Measurements from ENCODE around the gene CSNK1G3. TPM values are rescaled to one million over a fixed set of nuclear protein-coding genes. Genes with fewer than 3 reads are reported as not detected.

Gene CSNK1G3
- total and polyA plus RNA-seq, 2 of the 4 experiments (the other 2 are of a cell fraction): 16.4 to 26.2 TPM

GRCh38 chr5:123557907-123558306 lies 45.9 kb downstream of the CSNK1G3 start:
- Histone ChIP-seq H4K91ac (ENCODE audit: insufficient read depth, low read depth, low read length) (no peak overlapping the region), H2BK20ac (ENCODE audit: low read depth, low read length) (no peak overlapping the region), H4K8ac (ENCODE audit: low read depth in 2 of 2, low read length in 2 of 2) (no peak overlapping the region), H3K9me1 (ENCODE audit: insufficient read depth, low read length) (no peaks in the 10 kb centered on the region), H3K9me3 (ENCODE audit: control insufficient read depth, insufficient read depth, low read length) (no peaks in the 10 kb centered on the region), H3K23ac (ENCODE audit: low read depth, low read length) (no peak overlapping the region), H3K79me1 (ENCODE audit: low read depth in 1 of 2, low read length in 2 of 2) (peaks cover 12 to 23% of the 10 kb centered on the region in 2 experiments; a peak in 3 of 4 replicates), H2BK15ac (ENCODE audit: low read depth, low read length) (no peak overlapping the region), H2AFZ (replicated peaks; ENCODE audit: low read length, poor library complexity) (no peak overlapping the region), H3K4me2 (ENCODE audit: low read depth, low read length) (no peak overlapping the region), H3K4me1 (ENCODE audit: control insufficient read depth, insufficient read depth, low read length) (no peaks in the 10 kb centered on the region; the same call in 1 of the 2 replicates), H3K27ac (ENCODE audit: insufficient read depth, low read length) (no peak overlapping the region), H3K56ac (ENCODE audit: extremely low read depth, insufficient read depth, low read length) (no peak overlapping the region), H3K4ac (ENCODE audit: low read depth, low read length) (no peak overlapping the region), H3K18ac (ENCODE audit: low read depth, low read length) (no peak overlapping the region), H3K4me3 (ENCODE audit: insufficient read depth, low read depth, low read length) (no peak overlapping the region), H3K27me3 (ENCODE audit: control insufficient read depth, insufficient read depth, low read length) (no peaks in the 10 kb centered on the region), H4K20me1 (ENCODE audit: insufficient read depth, low read length) (no peaks in the 10 kb centered on the region), H3K14ac (replicated peaks; ENCODE audit: low read depth, low read length) (no peak overlapping the region), H2AK9ac (replicated peaks; ENCODE audit: low read depth, low read length, poor library complexity) (no peak overlapping the region), H2BK120ac (ENCODE audit: low read depth, low read length) (no peak overlapping the region), H3K36me3 (ENCODE audit: control insufficient read depth, insufficient read depth, low read length) (0 out of 2 replicates have a peak, but pooled peaks cover 2% of the 10 kb centered on the region), H2BK5ac (ENCODE audit: low read depth, low read length, poor library complexity, severe bottlenecking) (no peak overlapping the region), H3K9ac (ENCODE audit: low read depth, low read length) (no peak overlapping the region), H4K5ac (ENCODE audit: low read depth, low read length) (no peak overlapping the region), H2AK5ac (ENCODE audit: low read depth, low read length) (no peak overlapping the region)
- intact Hi-C loops (cut with micrococcal nuclease): no loop called here
- ATAC-seq (ENCODE audit: low read depth): no peak
- no TSS peak for BruUV-seq (replicated peaks)
- no peak for TF ChIP-seq MAZ (IDR thresholded peaks at IDR 0.05; ENCODE audit: borderline replicate concordance, low read depth, low read length)
- no peak for TF ChIP-seq MXI1 (IDR thresholded peaks at IDR 0.05; ENCODE audit: borderline replicate concordance, low read depth, low read length)
- no peak for TF ChIP-seq MAFK (IDR thresholded peaks at IDR 0.05; ENCODE audit: low read depth, low read length)
- no peak for TF ChIP-seq CEBPB (IDR thresholded peaks at IDR 0.05; ENCODE audit: low read depth, low read length)
- TF ChIP-seq RAD21 (IDR thresholded peaks at IDR 0.05; ENCODE audit: low read length): no peak
- TF ChIP-seq ELK1 (IDR thresholded peaks at IDR 0.05; ENCODE audit: borderline replicate concordance, low read depth, low read length): no peak
- TF ChIP-seq NFE2L2 (IDR thresholded peaks at IDR 0.05; ENCODE audit: low read depth, low read length): no peak
- TF ChIP-seq POLR2A (IDR thresholded peaks at IDR 0.05; ENCODE audit: low read depth, low read length): no peak
- no peak for TF ChIP-seq CTCF (conservative IDR thresholded peaks at IDR 0.05; ENCODE audit: low read depth, low read length)
- no peak for TF ChIP-seq CHD1 (IDR thresholded peaks at IDR 0.05; ENCODE audit: low read depth, low read length)
- dilution Hi-C loops (cut with HindIII; ENCODE audit: low sequenced_read_pairs, unreplicated experiment): no loop called here
- no peak for DNase-seq
- CTCF ChIA-PET: no interaction called here
- no CpG with 5 or more reads among the region's 3 CpGs for WGBS, 2 experiments (ENCODE audit: extremely low coverage in 2 of 2, insufficient read length in 1 of 2)
- in situ Hi-C loops (cut with MboI; ENCODE audit: low sequenced_read_pairs): no loop called here
- POLR2A ChIA-PET (ENCODE audit: unreplicated experiment): no interaction called here

Data from IMR-90 (cell line).